Gastrocnemius medialis (tissue), 4 donors: ENCODE measurements around the gene PA2G4. TPM values are rescaled to one million over a fixed set of nuclear protein-coding genes. Genes with fewer than 3 reads are reported as not detected.

Experiments
- ATAC-seq, 2 donors: fragments of 150-250 bp; one replicate each; pipeline ENCODE4 v1.9.1; 2016
- DNase-seq, 2 donors: peaks; one replicate each; pipeline ENCODE4 v3.0.0-alpha.2; 2019
- H3K27ac ChIP-seq, 4 donors: fragments of 200-600 bp; sonication (generic); 1 replicate in 1 of 4; 2 replicates in 3 of 4; pipeline ENCODE4 v1.5.1; 2016 to 2018; ENCODE audit warnings: mild to moderate bottlenecking in 2 of 4, moderate library complexity in 1 of 4
- H3K27me3 ChIP-seq, 3 donors: fragments of 200-600 bp; sonication (generic) in 2 of 3; 1 replicate in 1 of 3; 2 replicates in 2 of 3; pipeline versions ENCODE4 v1.5.1 to v1.6.0; 2016 to 2019; ENCODE audit warnings: mild to moderate bottlenecking in 1 of 3, moderate library complexity in 1 of 3
- H3K36me3 ChIP-seq, 2 donors: fragments of 200-600 bp; sonication (generic) in 1 of 2; one replicate each; pipeline ENCODE4 v1.5.1; 2017 to 2018
- H3K4me1 ChIP-seq, 2 donors: fragments of 200-600 bp; sonication (generic) in 1 of 2; one replicate each; pipeline ENCODE4 v1.5.1; 2016 to 2017; ENCODE audit warnings: mild to moderate bottlenecking in 2 of 2
- H3K4me3 ChIP-seq, 4 donors: fragments of 200-600 bp; sonication (generic) in 3 of 4; 1 replicate in 1 of 4; 2 replicates in 3 of 4; pipeline ENCODE4 v1.5.1; 2016 to 2019; ENCODE audit warnings: mild to moderate bottlenecking in 2 of 4
- H3K9me3 ChIP-seq, 3 donors: fragments of 200-600 bp; sonication (generic) in 2 of 3; 1 replicate in 1 of 3; 2 replicates in 2 of 3; pipeline ENCODE4 v1.5.1; 2016 to 2019
- POLR2A ChIP-seq, 2 donors: fragments of 450-650 bp; IDR thresholded peaks; one replicate each; pipeline ENCODE4 v1.6.1; 2017; ENCODE audit warnings: antibody characterized with exemption in 2 of 2, mild to moderate bottlenecking in 2 of 2, moderate library complexity in 2 of 2
- in situ Hi-C, 4 donors: fragments of 200-750 bp; cut with MboI; loops; one replicate each; pipeline versions ENCODE4 v1.15.0 to v1.8.0; 2017; ENCODE audit warnings: low sequenced_read_pairs in 4 of 4
- intact Hi-C: fragments of 100-400 bp; cut with DNase I; formaldehyde crosslinking; loops from one replicate; pipeline ENCODE4 v1.15.1; 2023; ENCODE audit warnings: low total_unique reads
- total RNA-seq, 4 donors: library from RNA; depleted of rRNA; stranded (reverse); fragments of >200 nt; gene quantifications; one replicate each; pipeline versions ENCODE4 v1.1.0 to v1.2.3, GENCODE V29; 2016
- TF ChIP-seq, protein P1 (sequence below), 5 experiments: fragments of 450-650 bp in 3 of 5; fragments of 200-600 bp in 2 of 5; sonication (generic) in 2 of 5; IDR thresholded peaks in 4 of 5; conservative IDR thresholded peaks in 1 of 5; 1 replicate in 4 of 5; 2 replicates in 1 of 5; pipeline ENCODE4 v1.5.1; 2016 to 2019; ENCODE audit warnings: antibody characterized with exemption in 5 of 5, mild to moderate bottlenecking in 3 of 5, moderate library complexity in 3 of 5

The PA2G4 gene
- total RNA-seq, 4 donors from 2014 or later = 109 to 204 (median 127) TPM

DNA sequence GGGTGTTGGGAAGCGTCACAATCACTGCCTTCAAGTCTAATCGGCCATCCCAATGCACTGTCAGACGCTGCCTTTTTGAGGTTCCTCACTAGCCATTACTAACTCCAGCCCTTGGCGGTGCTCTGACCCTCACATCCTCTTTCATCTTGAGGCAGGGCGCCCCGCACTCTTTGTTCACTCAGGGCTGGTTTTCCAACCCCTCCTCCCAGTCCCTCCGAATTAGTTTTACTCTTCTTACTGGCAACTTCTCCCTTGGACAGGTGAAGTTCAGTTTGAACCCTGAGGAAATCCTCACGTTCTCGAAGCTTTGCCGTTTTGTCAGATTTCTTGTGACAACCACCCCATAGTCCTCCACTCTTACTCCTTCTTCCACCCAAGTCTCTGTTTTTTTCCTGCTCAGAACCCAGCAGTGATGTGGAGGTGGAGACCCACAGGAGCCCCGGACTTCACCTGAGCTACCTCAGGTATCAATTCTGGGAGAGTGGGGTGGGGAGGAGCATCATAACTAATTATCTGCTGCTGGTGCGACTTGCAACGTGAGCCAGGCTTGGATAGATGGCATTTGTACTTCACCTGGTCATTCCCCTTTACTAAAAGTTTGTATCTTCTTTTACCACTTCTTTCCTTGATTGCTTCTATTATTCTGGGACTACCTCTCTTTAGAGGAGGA is 14.5 kb downstream of the PA2G4 start:
- in situ Hi-C loops (loop anchor here in 1 of 4 donors (10.0 kb wide), 1 partner anchor 106 kb away; the partner anchor contains the start of genes NABP2 and RNF41), intact Hi-C loops (loop anchor here (1.0 to 5.0 kb wide), 11 partner anchors 8 to 1728 kb away; partner anchors contain the start of genes ANKRD52, CD63, CNPY2 and CTDSP2)
- H3K27me3 ChIP-seq = no peaks in the 10 kb centered on the region
- ATAC-seq (peak in 1 of 2 donors; percentile 2), DNase-seq (no peak)
- H3K4me3 ChIP-seq = peak overlapping the region; percentile 77 to 94 (median 88)
- H3K9me3 ChIP-seq = no peaks in the 10 kb centered on the region
- no peak for TF ChIP-seq POLR2A (IDR thresholded peaks at IDR 0.05)
- TF ChIP-seq, protein P1, sequence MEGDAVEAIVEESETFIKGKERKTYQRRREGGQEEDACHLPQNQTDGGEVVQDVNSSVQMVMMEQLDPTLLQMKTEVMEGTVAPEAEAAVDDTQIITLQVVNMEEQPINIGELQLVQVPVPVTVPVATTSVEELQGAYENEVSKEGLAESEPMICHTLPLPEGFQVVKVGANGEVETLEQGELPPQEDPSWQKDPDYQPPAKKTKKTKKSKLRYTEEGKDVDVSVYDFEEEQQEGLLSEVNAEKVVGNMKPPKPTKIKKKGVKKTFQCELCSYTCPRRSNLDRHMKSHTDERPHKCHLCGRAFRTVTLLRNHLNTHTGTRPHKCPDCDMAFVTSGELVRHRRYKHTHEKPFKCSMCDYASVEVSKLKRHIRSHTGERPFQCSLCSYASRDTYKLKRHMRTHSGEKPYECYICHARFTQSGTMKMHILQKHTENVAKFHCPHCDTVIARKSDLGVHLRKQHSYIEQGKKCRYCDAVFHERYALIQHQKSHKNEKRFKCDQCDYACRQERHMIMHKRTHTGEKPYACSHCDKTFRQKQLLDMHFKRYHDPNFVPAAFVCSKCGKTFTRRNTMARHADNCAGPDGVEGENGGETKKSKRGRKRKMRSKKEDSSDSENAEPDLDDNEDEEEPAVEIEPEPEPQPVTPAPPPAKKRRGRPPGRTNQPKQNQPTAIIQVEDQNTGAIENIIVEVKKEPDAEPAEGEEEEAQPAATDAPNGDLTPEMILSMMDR (IDR thresholded peaks at IDR 0.05 in 4 of 5, conservative IDR thresholded peaks at IDR 0.05 in 1 of 5) = no peak
- H3K36me3 ChIP-seq = peaks cover 0 to 14% of the 10 kb centered on the region in 2 donors
- peaks cover 44 to 55% of the 10 kb centered on the region in 2 donors for H3K4me1 ChIP-seq
- peak overlapping the region; percentile 93 to 99 (median 98) for H3K27ac ChIP-seq

DNA sequence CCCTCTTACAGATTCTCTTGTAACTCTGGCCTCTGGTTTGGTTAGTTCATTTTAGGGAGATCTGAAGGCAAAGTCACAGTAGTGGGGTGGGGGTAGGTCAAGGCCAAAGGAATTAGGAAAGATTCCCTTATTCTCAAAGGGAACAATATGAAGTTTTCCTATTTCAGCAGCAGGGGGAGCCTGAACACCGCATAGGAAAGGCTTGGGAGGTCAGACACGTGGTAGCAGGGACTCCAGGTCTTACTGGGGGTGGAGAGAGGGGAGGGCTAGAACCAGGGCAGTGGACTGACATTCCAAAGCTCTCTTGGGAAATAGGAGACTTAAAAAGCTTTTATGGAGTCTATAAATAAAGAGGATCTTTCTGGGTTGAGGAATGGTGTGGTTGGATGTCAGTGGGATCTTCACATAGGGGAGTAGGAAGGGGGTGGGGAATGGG is 15.0 kb downstream of the PA2G4 start:
- Histone ChIP-seq H3K9me3 (no peaks in the 10 kb centered on the region), H3K4me3 (peak overlapping the region; percentile 77 to 94 (median 88)), H3K27me3 (no peaks in the 10 kb centered on the region), H3K27ac (peak overlapping the region; percentile 93 to 99 (median 98)), H3K4me1 (peaks cover 47 to 58% of the 10 kb centered on the region in 2 donors), H3K36me3 (peaks cover 0 to 14% of the 10 kb centered on the region in 2 donors)
- intact Hi-C loops (loop anchor here (1.0 to 5.0 kb wide), 9 partner anchors 8 to 1728 kb away; partner anchors contain the start of genes ANKRD52, CD63, CNPY2 and CTDSP2), in situ Hi-C loops (loop anchor here in 1 of 4 donors (10.0 kb wide), 1 partner anchor 105 kb away; the partner anchor contains the start of genes NABP2 and RNF41)
- peak; percentile 84 to 90 for DNase-seq
- ATAC-seq = peak; percentile 55
- TF ChIP-seq, protein P1 (IDR thresholded peaks at IDR 0.05 in 4 of 5, conservative IDR thresholded peaks at IDR 0.05 in 1 of 5) = peak; percentile 86 to 91 (median 90)
- no peak for TF ChIP-seq POLR2A (IDR thresholded peaks at IDR 0.05)

DNA sequence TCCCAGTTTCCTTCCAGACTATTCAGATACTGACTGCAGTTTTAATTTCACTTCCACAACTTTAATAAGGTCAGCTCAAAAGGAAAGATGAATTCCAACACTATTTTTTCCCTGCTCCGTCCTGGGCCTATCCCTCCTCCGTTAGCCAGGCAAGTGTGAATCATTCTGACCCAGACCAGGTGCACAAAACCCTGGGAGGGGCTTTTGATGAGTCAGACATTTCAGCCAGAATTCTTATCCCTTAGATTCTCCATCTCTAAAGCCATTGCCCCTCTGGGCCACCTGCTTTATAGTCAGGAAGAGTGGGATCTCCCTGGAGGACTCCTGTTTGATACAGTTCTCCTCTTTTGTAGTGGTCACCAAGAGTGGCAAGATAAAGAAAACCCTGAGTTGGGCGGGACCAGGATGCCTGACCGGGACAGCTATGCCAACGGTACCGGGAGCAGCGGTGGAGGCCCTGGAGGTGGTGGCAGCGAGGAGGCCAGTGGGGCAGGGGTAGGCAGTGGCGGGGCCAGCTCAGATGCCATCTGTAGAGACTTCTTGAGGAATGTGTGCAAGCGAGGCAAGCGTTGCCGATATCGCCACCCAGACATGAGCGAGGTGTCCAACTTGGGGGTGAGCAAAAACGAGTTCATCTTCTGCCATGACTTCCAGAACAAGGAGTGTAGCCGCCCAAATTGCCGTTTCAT is 15.9 kb downstream of the PA2G4 start:
- H3K36me3 ChIP-seq = peaks cover 0 to 14% of the 10 kb centered on the region in 2 donors
- no peaks in the 10 kb centered on the region for H3K27me3 ChIP-seq
- in situ Hi-C loops = loop anchor here in 2 of 4 donors (10.0 kb wide), 1 partner anchor 64 kb away; the partner anchor contains the start of gene SMARCC2 (in 2 of the 2)
- DNase-seq (peak in 1 of 2 donors; percentile 29), ATAC-seq (no peak)
- H3K9me3 ChIP-seq = no peaks in the 10 kb centered on the region
- no peak for TF ChIP-seq POLR2A (IDR thresholded peaks at IDR 0.05)
- TF ChIP-seq, protein P1 (IDR thresholded peaks at IDR 0.05 in 4 of 5, conservative IDR thresholded peaks at IDR 0.05 in 1 of 5) = no peak
- H3K4me1 ChIP-seq = peaks cover 55 to 63% of the 10 kb centered on the region in 2 donors
- H3K27ac ChIP-seq = peak overlapping the region; percentile 93 to 99 (median 98)
- intact Hi-C loops = no loop called here
- peak overlapping the region in 1 of 4 donors; percentile 88 for H3K4me3 ChIP-seq

DNA sequence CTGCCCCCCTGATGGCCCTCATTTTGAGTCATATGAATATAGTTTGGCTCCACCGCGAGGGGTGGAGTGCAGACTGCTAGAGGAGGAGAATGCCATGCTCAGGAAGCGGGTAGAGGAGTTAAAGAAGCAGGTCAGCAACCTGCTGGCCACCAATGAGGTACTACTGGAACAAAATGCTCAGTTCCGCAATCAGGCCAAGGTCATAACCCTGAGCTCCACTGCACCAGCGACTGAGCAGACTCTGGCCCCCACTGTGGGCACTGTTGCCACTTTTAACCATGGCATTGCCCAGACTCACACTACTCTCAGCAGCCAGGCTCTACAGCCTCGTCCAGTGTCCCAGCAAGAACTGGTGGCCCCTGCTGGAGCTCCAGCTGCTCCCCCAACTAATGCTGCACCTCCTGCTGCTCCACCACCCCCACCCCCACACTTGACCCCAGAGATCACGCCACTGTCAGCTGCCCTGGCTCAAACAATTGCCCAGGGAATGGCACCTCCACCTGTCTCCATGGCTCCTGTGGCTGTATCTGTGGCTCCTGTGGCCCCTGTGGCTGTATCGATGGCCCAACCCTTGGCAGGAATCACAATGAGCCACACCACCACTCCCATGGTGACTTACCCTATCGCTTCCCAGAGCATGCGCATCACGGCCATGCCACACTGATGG is 17.0 kb downstream of the PA2G4 start:
- Histone ChIP-seq H3K36me3 (peaks cover 0 to 14% of the 10 kb centered on the region in 2 donors), H3K27me3 (no peaks in the 10 kb centered on the region), H3K4me1 (peaks cover 64 to 71% of the 10 kb centered on the region in 2 donors), H3K27ac (peak overlapping the region; percentile 93 to 99 (median 98)), H3K9me3 (no peaks in the 10 kb centered on the region), H3K4me3 (no peak overlapping the region)
- TF ChIP-seq, protein P1 (IDR thresholded peaks at IDR 0.05 in 4 of 5, conservative IDR thresholded peaks at IDR 0.05 in 1 of 5) = no peak
- TF ChIP-seq POLR2A (IDR thresholded peaks at IDR 0.05) = no peak
- peak in 1 of 2 donors; percentile 49 for DNase-seq
- in situ Hi-C loops (loop anchor here in 2 of 4 donors (10.0 kb wide), 1 partner anchor 63 kb away; the partner anchor contains the start of gene SMARCC2 (in 2 of the 2)), intact Hi-C loops (no loop called here)
- ATAC-seq = no peak
